ENCODE data around the gene CHD8. TPM values are rescaled to one million over a fixed set of nuclear protein-coding genes. Genes with fewer than 3 reads are reported as not detected.
A peak's percentile ranks its signal among the peaks of the same experiment; 100 is the strongest.

CHD8 gene
- total and polyA plus RNA-seq, 2 of the 13 experiments (the other 11 are each of a cell fraction or from before 2014, with no cell fraction given): 35.1 to 79.6 TPM

DNA sequence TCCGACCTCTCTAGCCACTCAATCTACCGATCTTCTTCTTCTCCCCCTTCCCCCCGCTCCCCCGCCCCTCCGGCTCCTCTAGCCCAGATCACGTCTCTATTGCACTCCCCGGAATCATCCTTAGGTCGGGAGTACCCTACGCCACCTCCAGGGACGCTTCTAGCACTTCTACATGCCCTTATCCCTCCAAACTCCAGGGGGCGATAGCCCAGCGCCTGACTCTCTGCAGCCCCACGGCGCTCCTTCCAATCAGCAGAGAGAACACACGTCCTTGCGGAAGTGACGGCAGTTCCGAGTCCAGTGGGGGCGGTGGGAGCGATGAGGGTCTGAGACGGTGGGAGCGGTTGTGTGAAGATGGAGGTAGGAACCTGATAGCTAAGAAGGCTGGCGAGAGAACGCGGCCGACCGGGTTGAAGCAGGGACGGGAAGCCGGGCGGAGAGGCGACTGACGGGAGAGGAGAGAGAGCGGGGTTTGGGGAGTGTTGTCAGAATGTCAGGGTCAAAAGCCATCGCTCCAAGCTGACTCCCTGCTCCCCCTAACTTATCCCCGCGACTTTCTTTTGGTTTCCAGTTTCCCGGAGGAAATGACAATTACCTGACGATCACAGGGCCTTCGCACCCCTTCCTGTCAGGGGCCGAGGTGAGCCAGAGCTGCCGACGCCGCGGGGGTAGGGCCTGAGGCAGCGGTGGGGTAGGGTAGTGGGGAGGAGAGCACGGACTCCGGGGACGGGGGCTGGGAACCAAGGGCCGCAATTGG lies 21.2 kb upstream of the CHD8 start, which contains the start of the genes RAB2B and TOX4 (continued):
- TF ChIP-seq, protein P1, sequence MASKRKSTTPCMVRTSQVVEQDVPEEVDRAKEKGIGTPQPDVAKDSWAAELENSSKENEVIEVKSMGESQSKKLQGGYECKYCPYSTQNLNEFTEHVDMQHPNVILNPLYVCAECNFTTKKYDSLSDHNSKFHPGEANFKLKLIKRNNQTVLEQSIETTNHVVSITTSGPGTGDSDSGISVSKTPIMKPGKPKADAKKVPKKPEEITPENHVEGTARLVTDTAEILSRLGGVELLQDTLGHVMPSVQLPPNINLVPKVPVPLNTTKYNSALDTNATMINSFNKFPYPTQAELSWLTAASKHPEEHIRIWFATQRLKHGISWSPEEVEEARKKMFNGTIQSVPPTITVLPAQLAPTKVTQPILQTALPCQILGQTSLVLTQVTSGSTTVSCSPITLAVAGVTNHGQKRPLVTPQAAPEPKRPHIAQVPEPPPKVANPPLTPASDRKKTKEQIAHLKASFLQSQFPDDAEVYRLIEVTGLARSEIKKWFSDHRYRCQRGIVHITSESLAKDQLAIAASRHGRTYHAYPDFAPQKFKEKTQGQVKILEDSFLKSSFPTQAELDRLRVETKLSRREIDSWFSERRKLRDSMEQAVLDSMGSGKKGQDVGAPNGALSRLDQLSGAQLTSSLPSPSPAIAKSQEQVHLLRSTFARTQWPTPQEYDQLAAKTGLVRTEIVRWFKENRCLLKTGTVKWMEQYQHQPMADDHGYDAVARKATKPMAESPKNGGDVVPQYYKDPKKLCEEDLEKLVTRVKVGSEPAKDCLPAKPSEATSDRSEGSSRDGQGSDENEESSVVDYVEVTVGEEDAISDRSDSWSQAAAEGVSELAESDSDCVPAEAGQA (IDR thresholded peaks at IDR 0.05; ENCODE audit: low read depth): peak; percentile 90
- TF ChIP-seq, protein P1 (CRISPR knock-in tag; IDR thresholded peaks at IDR 0.05; ENCODE audit: borderline replicate concordance): peak; percentile 48; the same call in 1 of the 2 replicates
- TF ChIP-seq RFX1 (IDR thresholded peaks at IDR 0.05) (no peak), NCOA1 (CRISPR knock-in tag; IDR thresholded peaks at IDR 0.05) (peak; percentile 92), ZNF337 (CRISPR knock-in tag; IDR thresholded peaks at IDR 0.05; ENCODE audit: borderline replicate concordance, low read depth) (peak; percentile 73; the same call in 1 of the 2 replicates), ZNF263 (CRISPR knock-in tag; IDR thresholded peaks at IDR 0.05) (peak; percentile 66; the same call in 1 of the 2 replicates), DMAP1 (CRISPR knock-in tag; IDR thresholded peaks at IDR 0.05) (peak; percentile 92), NBN (conservative IDR thresholded peaks at IDR 0.05) (no peak), PHF5A (CRISPR knock-in tag; IDR thresholded peaks at IDR 0.05; ENCODE audit: low read depth, unreplicated experiment) (no peak), SMAD9 (CRISPR knock-in tag; IDR thresholded peaks at IDR 0.05) (0 out of 2 replicates have a peak, but pooled peaks have one; percentile 38), ZNF234 (CRISPR knock-in tag; conservative IDR thresholded peaks at IDR 0.05) (no peak), JUN (CRISPR knock-in tag; IDR thresholded peaks at IDR 0.05) (0 out of 2 replicates have a peak, but pooled peaks have one; percentile 65), YY1 (IDR thresholded peaks at IDR 0.05; ENCODE audit: insufficient read depth, insufficient replicate concordance, low read depth, low read length) (peak; percentile 85), ZSCAN22 (CRISPR knock-in tag; IDR thresholded peaks at IDR 0.05) (0 out of 2 replicates have a peak, but pooled peaks have one; percentile 47), FOXC1 (CRISPR knock-in tag; IDR thresholded peaks at IDR 0.05; ENCODE audit: borderline replicate concordance) (peak; percentile 87; the same call in 1 of the 2 replicates)
- TF ChIP-seq, protein P2, sequence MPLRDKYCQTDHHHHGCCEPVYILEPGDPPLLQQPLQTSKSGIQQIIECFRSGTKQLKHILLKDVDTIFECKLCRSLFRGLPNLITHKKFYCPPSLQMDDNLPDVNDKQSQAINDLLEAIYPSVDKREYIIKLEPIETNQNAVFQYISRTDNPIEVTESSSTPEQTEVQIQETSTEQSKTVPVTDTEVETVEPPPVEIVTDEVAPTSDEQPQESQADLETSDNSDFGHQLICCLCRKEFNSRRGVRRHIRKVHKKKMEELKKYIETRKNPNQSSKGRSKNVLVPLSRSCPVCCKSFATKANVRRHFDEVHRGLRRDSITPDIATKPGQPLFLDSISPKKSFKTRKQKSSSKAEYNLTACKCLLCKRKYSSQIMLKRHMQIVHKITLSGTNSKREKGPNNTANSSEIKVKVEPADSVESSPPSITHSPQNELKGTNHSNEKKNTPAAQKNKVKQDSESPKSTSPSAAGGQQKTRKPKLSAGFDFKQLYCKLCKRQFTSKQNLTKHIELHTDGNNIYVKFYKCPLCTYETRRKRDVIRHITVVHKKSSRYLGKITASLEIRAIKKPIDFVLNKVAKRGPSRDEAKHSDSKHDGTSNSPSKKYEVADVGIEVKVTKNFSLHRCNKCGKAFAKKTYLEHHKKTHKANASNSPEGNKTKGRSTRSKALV (CRISPR knock-in tag; IDR thresholded peaks at IDR 0.05): 0 out of 2 replicates have a peak, but pooled peaks have one; percentile 72
- TF ChIP-seq, protein P3, sequence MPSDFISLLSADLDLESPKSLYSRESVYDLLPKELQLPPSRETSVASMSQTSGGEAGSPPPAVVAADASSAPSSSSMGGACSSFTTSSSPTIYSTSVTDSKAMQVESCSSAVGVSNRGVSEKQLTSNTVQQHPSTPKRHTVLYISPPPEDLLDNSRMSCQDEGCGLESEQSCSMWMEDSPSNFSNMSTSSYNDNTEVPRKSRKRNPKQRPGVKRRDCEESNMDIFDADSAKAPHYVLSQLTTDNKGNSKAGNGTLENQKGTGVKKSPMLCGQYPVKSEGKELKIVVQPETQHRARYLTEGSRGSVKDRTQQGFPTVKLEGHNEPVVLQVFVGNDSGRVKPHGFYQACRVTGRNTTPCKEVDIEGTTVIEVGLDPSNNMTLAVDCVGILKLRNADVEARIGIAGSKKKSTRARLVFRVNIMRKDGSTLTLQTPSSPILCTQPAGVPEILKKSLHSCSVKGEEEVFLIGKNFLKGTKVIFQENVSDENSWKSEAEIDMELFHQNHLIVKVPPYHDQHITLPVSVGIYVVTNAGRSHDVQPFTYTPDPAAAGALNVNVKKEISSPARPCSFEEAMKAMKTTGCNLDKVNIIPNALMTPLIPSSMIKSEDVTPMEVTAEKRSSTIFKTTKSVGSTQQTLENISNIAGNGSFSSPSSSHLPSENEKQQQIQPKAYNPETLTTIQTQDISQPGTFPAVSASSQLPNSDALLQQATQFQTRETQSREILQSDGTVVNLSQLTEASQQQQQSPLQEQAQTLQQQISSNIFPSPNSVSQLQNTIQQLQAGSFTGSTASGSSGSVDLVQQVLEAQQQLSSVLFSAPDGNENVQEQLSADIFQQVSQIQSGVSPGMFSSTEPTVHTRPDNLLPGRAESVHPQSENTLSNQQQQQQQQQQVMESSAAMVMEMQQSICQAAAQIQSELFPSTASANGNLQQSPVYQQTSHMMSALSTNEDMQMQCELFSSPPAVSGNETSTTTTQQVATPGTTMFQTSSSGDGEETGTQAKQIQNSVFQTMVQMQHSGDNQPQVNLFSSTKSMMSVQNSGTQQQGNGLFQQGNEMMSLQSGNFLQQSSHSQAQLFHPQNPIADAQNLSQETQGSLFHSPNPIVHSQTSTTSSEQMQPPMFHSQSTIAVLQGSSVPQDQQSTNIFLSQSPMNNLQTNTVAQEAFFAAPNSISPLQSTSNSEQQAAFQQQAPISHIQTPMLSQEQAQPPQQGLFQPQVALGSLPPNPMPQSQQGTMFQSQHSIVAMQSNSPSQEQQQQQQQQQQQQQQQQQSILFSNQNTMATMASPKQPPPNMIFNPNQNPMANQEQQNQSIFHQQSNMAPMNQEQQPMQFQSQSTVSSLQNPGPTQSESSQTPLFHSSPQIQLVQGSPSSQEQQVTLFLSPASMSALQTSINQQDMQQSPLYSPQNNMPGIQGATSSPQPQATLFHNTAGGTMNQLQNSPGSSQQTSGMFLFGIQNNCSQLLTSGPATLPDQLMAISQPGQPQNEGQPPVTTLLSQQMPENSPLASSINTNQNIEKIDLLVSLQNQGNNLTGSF (CRISPR knock-in tag; IDR thresholded peaks at IDR 0.05): peak; percentile 82; the same call in 1 of the 2 replicates
